Umbilical cord (tissue), 2 donors: ENCODE measurements around the gene HSD11B2. TPM values are rescaled to one million over a fixed set of nuclear protein-coding genes. Genes with fewer than 3 reads are reported as not detected.
"Not testable (repeated sequence)": the region's sequence is repeated elsewhere in the genome, so short reads cannot be mapped to it uniquely, and the experiment has no call there.

Experiments
- DNase-seq: peaks from one replicate; pipeline ENCODE4 v3.0.0-alpha.2; 2015; ENCODE audit warnings: low spot score
- total RNA-seq: library from RNA; depleted of rRNA; stranded (reverse); fragments of >200 nt; gene quantifications from one replicate; pipeline ENCODE4 v1.2.3, GENCODE V29; 2014; ENCODE audit warnings: low replicate concordance; ENCODE audit not compliant: insufficient read depth

Gene HSD11B2
- total RNA-seq, 1 donor from 2014 or later = 1.4 TPM

DNA sequence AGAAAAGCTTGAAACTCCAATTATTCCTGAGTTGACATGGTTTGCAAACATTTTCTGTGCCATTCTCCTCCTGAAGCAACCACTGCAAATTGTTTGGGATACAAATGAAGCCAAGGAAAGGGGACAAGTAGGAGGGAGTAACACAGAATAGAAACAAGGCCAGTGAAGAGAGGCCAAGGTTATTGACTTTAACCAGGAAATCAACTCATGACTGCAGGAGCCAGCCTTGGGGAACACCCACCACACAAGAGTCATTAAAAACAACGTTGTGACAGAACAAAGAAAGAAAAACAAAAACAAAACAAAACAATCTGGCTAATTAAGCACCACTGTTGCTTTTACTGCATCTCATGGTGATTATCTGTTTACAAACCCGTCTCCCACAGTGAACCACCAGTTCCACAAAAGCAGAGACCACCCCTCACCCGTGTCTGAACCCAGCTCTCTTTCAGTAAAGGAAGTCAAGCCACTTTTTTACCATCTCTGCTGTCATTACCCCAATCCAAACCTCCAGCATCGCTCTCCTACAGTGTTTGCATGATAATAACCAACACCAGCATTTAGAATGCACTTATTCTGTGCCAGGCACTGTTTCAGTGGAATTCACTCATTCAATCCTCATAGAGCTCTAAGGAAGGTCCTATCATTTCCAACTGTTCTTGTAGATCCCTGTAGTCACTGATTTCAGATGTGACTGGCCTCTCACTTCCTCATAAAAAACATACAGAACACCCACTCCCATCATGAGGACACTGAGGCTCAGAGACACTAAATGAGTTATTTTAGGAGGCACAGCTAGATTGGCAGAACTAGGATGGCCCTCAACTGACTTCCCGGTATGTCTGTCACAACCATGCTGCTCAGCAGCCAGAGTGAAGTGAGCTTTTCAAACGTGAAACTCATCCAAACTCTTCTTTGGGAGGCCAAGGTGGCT is 16.7 kb upstream of the HSD11B2 start:
- no peak for DNase-seq

DNA sequence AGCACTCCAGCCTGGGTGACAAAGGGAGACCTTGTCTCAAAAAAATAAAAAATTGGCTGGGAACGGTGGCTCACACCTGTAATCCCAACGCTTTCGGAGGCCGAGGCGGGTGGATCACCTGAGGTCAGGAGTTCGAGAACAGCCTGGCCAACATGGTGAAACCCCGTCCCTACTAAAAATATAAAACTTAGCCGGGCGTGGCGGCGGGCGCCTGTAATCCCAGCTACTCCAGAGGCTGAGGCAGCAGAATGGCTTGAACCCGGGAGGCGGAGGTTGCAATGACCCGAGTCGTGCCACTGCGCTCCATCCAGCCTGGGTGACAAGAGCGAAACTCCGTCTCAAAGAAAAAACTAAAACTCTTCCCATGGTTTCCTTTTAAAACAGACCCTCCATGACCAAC is 15.5 kb upstream of the HSD11B2 start:
- DNase-seq = not testable (repeated sequence)

DNA sequence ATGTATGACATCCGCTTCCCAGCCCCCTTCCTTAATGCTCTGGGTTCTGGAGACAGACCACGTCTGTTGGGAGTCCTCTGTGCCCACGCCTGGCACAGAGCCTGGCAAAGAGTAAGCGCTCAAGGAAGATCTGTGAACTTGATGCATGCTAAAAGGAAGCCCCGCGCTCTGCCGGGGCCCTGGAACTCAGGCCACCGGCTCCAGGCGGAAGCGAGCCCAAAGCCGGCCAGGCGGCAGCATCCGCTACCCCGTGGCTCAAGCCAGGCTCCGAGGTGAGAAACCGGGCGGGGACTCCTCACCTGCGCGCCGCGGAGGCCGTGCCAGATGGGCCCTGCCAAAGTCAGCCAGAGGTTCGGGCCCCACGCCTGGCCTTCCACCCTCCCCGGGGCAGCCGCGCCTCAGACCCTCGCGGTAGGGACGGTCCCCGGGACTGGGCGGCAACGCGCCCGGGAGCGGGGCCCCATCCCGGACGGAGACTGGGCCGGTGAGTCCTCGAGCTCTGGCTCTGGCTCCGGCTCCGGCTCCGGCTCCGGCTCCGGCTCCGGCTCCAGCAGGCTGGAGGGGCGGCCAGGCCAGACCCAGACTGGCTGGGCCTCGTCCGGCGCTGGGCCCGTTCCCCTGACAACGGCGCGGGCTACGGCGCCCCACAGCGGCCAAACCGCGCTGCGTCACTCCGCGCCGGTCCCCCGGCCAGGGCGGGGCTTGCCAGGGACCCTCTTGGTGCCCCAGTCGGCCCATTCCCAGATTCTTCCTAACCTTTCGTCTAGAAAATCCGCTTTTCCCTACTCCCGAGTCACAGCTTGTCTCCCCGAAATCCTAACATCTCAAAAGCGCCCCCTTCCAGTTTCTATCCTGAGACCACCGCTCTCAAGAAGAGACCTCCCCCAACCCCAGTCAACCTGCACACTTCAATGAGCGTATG is 14.8 kb upstream of the HSD11B2 start, which contains the start of gene ZDHHC1:
TSS of gene ZDHHC1 (minus strand) at position 606 of the 922 bp plus-strand sequence. CDS start 8,702 bp downstream, outside the sequence.
- peak; percentile 76 for DNase-seq

DNA sequence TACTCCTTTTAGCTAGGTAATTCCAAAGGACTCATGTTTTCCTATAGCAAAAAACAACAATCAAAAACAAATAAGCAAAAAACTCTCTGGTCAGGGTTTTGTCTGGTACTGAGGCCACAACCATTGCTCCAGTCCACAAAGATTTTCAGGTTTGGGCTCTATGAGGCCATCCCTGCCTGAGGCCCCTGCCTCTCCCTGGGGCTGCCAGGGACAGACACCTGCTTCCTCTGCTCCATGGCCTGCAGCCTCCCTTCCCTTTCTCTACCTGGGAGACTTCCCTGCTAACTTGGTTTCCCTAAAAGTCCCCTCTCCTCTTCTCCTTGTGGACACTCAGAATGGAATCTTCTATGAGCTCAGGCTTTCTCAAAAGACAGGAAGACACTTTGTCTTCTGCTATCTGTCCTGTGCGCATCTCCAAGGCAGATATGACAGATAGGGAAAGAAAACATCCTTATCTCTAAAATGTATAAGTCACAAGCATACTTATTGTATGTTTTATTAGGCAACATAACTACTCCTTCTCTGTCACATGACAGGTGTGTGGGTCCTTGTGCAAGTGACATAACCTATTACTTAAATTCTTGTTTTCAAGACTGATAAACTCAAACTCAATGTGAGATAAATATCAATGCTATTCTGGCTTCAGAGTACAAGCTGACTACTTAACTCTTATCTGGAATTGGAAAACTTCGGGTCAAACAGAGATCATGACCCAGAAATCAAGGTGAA is 13.4 kb upstream of the HSD11B2 start:
- DNase-seq = no peak

DNA sequence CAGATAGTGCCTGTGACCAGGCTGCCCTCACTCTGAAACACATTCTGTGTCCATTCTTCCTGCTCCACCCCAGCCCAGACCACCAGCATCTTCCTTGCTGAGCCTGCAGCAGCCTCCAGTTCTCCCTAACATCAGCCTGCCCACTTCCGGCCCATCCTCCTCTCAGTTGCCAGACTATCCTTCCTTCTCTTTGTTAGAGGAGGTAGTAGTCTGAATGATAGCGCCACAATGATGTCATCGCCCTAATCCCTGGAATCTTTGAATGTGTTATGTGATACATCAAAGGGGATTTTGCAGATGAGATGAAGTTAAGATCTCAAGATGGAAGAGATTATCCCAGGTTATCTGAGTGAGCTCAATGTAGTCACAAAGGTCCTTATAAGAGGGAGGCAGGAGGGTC is 11.4 kb upstream of the HSD11B2 start:
- DNase-seq = peak; percentile 65

DNA sequence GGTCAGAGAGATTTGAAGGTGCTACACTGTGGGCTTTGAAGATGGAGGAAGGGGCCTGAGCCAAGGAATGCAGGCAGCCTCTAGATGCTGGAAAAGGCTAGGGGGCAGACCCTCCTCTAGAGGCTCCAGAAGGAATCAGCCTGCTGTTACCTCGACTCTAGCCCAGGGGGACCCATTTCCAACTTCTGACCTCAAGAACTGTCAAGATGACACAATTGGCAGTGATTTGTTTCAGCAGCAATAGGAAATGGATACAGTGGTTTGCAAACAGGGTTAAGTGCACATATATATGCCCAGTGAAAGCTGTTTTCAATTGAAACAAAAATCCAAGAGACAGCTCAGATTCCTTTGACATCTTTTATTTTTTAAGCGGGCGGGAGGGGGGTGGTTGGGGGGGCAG is 11.0 kb upstream of the HSD11B2 start:
- DNase-seq = no peak

- DNase-seq = no peak
Measured at GRCh38 chr16:67421030-67421429, 9.9 kb upstream of the HSD11B2 start.

DNA sequence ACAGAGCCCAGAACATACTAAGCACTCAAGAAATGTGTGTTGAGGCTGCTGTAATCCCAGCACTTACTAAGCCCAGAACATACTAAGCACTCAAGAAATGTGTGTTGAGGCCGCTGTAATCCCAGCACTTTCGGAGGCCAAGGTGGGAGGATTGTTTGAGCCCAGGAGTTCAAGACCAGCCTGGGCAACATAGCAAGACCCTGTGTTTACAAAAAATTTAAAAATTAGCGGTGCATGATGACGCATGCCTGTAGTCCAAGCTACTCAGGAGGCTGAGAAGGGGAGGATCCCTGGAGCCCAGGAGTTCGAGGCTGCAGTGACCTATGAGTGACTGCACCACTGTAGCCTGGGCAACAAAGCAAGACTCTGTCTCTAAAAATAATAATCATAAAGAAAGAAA is 7.9 kb upstream of the HSD11B2 start:
- no peak for DNase-seq

DNA sequence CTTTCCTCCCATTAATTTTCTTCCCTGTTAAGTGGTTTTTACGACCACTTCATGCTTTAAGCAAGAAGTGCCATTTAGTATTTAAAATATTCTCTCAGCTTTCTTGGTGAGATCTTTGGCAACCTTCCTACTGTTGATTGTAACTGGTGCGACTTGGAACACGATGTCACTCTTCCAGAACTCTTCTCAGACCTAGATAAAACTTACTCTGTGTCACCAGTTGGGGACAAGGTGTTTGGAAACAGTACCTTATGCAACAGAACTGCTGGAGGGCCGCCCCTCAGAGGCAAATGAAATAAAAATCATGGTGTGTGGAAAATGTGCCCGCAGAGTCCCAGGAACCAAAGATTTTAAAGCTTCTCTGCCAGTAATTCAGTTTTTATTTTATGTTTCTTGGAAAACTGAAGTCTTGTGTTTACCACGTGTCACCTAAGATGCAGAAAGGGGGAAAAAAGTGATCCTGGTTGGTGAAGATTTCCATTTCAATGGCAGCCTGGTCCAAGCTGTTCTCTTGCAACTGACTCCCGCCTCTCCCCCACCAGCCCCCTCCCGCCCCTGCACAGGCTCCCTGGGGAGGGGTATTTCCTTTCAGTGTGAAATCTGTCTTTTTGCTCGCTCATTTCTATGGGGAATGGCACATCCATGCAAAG is 7.2 kb upstream of the HSD11B2 start:
- DNase-seq = no peak

- no peak for DNase-seq
Measured at GRCh38 chr16:67424261-67424615, 6.7 kb upstream of the HSD11B2 start.

DNA sequence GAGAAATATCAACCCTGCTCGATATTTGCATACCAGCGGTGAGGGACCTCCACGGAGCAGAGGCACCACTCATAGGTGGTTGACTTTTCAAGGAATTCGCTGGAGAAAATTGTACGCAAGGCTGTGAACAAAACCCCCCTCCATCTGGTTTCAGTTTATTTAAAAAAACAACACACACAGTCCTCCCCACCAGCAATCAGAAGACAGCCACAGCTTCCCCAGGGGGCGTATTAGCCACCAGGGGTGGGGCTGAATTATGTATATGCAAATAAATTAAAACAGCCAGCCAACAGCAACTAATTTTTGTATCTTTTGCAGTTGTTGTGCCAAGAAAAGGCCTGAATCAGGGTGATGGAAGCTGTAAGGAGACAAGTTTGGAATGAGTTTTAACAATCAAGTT is 5.9 kb upstream of the HSD11B2 start:
- no peak for DNase-seq

GRCh38 chr16:67425580-67425979 is 5.3 kb upstream of the HSD11B2 start:
- DNase-seq = peak; percentile 95

DNA sequence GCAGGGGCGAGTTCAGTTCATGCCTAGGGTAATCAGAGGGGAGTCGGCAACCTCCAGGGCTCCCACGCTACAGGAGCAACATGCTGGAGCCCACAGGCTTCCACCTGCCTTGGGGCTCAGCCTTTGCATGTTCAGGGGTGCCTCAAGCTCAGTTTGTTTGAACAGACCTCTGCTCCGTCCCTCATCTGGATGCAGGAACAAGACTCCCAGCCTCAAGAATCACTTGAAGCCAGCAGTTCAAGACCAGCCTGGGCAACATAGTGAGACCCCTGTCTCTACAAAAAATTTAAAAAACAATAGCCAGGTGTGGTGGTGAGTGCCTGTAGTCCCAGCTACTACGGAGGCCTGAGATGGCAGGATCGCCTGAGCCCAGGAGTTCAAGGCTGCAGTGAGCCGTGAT is 4.9 kb upstream of the HSD11B2 start:
- no peak for DNase-seq

DNA sequence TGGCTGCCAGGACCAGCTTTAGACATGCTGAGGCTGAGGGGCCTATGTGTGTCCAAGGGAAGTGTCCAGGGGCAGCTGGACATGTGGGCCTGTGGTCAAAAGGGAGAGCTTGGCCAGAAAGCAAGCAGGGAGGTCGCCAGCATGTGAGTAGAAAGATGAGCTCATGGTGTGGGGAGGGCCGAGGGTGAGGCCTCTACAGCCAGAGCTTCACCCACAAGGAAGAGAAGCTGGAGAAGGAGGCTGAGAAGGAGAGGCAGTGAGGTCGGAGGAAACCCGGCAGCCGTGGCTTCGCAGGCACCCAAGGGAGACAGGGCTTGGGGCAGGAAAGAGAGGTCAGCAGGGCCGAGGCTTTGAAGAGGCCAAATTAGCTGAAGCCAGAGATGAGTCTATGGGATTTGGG is 4.0 kb upstream of the HSD11B2 start:
- no peak for DNase-seq

- DNase-seq = peak; percentile 70
Measured at GRCh38 chr16:67428146-67428731, 2.7 kb upstream of the HSD11B2 start.

DNA sequence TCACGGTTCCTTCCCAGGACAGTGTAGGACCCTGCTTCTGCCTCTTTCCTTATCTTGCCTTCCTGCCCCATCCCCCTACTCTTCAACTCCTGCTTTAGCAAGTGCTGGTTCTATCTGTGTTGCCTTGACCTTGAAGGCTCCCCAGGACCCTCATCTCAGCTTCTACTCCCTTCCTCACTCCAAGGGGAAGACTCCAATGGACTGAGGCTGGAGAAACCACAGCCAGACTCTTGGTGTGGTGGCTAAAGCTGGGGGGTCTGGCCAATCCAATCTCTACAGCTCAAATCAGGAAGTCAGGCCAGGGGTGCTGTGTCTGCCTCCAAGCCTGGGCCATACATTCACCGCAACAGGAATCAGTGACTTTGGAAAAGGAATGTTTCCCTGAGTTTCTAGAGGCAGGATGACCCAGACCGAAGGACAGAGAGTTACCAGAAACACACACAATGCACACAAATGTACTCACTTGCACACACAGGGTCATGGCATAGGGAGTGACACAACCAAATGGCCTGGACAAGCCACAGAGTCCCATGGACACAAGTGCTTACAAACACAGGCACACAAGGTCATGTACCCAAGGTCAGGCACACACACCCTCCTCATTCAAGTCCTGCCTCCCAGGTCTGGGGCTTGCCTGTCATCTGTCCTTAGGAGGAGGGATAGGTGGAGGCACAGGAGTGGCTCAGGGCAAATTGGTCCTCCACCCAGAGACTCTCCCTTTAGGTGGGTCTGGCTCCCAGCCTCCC is 1.7 kb upstream of the HSD11B2 start:
- no peak for DNase-seq

GRCh38 chr16:67429799-67430503 is 970 bp upstream of the HSD11B2 start:
- DNase-seq = no peak

GRCh38 chr16:67430504-67430976 is 381 bp upstream of the HSD11B2 start:
- DNase-seq = no peak

GRCh38 chr16:67431775-67432505 is 1.0 kb downstream of the HSD11B2 start:
- DNase-seq = no peak
